GM18499 (cell line): ENCODE data around the gene ZNF385A.

Source experiments
- ATAC-seq: cut with Tn5 transposase; IDR thresholded peaks from one replicate; pipeline ENCODE4 v1.9.1; 2021; ENCODE audit warnings: moderate number of reproducible peaks; ENCODE audit not compliant: insufficient read depth, unreplicated experiment

The ZNF385A gene

DNA sequence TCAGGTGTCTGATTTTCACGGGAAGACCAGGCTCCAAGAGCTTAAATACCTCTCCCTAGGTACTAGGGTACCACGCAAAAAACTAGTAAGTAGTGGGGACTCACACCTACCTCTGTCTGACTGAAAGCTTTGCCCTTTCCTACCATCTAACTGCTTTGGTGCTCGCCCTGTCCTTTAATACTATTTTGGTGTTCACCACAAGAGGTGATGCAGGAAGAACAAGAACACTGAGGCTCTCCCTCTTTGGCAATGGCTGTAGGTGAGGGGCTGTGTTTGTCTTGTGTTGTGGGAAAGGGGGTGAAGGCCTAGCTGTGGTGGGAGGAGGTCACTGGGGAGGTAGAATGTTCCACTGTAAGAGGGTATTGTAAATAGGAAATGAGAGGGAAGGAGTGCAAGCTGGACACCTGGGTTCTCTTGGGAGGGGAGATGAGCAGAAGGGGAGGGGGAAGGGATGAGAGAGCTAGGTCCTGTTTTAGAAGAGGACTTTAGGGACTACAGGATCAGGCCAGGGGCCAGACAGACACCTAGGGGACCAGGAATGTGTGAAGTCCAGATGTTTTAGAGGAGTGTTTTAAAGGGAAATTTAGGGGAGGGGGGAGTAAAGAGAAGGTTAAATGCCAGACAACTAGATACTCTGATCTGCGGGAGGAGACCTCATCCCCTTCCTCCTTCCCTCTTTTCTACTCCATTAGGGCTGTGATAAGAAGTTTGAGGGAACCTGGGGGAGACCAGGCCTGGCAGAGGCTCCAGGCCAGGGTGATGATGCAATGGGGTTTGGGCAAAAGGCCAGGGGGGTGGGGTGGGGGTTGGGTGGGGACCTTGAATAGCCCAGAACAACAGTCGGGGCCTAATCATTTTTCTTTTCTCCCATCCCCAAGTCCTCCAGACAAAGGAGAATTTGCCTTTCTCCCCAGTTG lies 32.4 kb upstream of the ZNF385A start:
- ATAC-seq, result no peak

DNA sequence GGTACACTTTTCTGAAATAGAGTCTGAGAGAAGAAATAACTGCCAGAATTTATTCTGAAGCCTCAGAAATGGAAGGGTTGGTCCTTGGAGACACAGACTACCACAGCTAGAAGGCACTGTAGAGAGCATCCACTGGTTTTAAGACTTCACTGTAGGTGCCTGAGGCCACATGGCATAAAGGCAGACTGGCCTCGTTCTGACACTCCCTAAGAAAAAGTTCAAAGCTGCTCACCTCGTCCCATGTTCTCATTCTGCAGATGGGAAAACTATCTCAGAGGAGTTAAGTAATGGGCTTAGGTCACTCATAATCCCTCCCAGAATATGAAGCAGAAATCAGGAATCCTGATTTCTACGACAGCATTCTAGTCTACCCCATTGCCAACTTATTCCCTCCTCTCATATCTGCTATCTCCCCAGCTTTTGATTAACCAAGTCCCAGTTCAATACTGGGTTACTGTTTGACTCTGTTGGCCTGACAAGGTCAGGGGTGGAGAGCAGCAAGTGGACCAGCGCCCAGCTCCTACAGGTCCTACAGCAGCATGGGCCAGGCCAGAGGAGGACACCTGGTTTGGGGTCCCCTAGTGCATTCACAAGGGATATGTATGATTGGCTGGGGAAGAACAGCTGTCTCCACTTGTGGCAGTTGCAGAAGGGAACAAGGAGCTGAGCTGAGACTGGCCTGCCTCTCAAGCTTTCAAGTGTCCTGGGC lies 30.8 kb upstream of the ZNF385A start:
- no peak for ATAC-seq

DNA sequence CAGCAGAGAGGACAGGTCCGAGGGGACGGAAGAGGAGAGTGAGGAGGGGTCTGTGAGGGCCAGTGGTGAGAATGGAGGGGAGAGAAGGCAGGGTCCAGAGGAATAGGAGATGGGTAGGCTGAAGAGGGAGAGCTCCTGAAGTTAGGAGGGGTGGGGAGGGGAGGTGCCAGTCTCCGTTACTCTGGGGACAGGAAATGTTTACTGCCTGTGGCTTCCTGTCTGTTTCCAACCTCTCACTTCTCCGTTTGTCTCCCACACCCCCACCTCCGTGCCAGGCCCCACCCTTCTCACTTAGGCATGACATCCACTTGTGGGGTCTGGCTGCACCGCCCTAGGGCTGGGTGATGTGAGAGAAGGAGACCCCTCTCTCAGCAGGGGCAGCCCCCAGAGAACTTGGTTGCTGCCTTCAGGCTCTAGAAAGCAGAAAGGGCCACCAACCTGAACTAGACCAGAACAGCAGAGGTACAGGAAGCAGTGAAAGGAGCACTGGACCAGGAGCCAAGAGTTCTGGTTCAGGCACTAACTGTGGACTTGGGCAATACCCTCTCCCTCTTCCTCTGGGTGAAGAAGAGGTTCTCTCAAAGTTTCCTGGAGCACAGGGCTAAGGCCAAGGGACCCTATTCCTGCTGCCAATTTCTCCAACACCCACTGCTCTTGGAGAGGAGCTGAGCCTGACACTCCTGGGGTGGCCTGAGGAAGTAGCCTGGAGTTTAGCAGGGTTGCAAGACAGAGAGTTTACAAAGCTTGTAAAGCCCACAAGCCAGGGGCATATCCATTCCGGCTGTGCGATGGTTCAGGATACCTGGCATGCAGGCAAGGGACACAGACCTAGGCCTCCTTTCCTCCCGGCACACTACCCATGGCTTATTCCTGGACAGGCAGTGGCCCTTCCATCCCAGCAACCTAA lies 29.0 kb upstream of the ZNF385A start:
- ATAC-seq, result no peak

DNA sequence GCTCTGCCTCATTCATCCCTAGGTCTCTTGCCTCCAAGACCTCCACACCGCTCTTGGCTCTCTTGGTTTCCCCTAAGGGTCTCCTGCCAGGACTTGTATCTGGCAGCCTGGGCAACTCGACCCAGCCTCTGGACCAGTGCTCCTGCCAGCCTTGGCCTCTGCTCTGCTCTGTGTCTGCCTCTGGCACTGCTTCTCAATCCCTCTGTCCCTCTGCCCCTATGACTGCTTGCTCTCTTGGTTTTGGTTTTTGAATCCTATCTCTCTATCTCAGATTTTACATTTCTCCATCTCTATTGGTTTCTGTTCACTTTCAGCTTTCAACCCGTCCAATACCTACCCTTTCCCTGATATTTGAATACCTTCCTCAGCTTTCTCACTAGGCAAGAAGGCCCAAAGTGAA lies 28.3 kb upstream of the ZNF385A start:
- no peak for ATAC-seq

DNA sequence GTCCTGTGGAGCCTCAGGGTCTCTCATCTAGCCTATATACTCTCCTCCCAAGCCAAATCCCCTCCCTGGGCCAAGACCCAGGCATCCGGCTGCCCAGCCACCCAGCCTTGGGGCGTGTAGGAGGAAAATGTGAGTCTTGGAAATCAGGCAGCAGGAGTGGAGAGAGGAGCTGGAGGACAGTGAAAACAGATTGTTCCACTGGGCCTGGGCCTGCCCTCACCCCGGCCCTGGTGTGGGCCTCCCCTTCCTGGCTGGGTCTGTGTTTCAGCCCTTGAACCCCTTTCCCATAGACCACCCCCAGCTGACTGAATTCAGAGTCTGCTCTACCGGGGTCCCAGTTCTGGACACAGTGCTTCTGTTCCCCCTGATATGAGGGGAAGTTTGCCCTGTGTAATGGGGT lies 27.8 kb upstream of the ZNF385A start:
- no peak for ATAC-seq

DNA sequence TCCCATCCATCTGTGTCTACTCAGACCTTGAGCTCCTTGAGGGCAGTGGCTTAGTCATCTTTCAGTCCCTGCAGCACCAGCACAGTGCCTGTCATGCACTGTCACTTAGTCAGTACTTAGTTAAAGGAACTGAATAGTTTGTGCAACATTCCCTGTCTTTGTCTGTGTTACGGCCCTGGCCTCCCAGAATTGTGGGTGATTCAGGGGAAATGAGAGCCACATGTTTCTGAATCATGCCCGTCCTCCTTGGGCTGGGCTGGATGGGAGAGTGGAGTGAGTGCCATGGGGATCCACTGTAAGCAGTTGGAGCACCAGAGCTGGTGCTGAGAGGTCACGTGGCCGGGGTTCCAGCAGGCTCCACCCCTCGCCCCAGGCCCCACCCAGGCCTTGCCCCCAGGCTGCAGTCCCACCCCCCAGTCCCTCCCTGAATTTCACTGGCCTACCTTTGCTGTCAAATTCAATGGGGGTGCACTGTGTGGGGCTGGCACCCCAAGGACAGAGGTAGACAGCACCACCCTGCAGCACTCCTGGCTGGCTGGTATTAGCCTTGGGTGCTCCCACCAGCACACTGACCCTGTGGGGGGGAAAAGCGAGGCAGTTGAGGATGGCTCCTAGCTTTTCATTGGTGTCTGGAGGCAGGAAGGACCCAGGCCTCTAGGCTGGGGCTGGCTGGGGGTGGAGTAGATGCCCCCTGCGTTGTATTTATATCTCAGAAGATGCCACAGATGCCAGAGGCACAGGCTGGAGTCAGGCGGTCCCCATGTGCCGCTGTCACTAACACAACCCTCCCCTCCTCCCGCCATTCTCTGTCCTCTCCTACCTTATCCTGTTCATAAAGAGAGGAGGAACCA lies 27.1 kb upstream of the ZNF385A start:
- no peak for ATAC-seq

DNA sequence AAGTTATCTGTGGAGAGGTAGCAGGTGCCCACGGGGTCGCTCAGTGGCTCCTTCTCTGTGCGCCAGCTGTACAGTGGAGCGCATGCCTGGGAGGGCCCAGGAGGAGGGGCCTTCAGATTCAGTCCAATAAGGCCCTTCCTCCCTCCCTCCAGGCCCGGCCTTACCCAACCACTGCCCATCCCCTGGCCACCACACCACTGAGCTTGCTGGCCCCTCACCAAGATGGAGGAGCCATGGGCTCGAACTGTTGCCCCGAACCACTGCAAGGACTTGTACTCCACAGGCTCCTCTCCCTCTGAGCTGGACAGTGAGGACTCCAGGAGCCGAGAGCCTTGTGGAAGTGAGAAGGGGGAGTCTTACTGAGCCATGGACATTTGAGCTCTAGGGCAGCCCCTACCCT lies 24.7 kb upstream of the ZNF385A start:
- ATAC-seq, result no peak

DNA sequence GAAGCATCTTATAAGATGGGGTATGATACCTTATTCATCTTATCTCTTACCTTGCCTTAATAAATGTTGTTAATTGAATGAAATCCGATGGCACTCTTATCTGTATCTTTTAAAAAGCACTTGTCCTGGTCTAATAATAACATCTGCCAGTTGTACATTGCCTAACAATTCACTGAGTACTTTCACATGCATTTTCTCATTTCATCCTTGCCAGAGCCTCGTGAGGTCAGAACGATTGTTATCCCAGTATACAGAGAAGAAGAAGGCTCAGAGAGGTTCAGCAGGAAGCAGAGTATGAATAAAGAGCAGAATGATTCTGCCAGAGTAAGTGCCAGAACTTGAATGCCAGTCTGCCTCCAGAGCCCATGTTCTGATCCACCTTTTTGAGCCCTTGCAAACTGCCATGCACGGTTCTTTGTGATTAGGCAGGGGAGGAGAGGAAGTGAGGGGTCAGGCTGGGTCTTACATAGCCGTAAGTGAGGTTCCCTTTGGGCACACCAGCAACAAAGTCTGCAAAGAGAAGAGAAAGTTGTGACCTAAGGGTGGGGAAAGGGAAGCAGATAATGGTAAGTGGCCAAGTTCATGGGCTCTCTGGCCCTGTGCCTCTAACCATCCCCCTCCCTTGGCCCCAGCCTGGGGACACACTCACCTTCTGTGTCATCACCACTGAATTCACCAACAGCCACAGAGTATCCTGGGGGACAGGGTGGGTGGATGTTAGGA lies 22.8 kb upstream of the ZNF385A start:
- ATAC-seq, result no peak

DNA sequence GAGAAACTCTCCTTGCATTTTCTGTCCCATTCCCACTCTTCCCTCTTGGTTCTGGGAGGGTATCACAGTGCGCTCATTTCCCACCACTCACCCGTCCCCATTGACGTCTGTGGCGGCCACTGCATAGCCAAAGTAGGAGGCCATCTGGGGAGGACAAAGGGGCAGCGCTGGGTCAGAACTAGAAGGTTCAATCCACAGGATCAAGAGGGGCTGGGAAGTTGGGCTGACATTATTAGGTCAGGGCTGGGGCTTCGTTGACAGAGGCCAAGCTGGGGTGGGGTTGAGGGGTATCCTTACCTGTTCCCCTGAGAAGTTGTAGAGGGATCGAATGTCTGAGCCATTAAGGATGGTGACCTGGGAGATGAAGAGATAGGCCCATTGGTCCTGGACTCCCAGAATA lies 21.0 kb upstream of the ZNF385A start:
- ATAC-seq, result no peak

DNA sequence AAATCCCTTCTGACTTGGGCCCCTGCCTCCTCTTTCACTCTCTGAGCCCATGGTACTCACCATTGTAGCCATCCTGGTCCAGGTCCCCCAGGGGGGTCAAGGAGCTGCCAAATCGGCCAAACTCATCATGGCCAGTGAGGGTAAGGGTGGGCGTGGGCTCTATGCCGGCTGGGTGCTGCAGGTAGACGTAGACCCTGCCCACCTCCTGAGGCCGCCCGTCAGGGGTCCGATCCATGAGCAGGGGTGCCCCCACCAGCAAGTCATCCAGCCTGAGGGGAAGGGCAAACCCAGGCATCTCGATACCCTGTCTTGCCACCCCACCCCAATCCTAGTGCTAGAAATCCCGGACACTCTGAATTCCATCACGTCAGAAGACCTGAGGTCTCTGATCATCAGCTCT lies 20.6 kb upstream of the ZNF385A start:
- ATAC-seq, result no peak

DNA sequence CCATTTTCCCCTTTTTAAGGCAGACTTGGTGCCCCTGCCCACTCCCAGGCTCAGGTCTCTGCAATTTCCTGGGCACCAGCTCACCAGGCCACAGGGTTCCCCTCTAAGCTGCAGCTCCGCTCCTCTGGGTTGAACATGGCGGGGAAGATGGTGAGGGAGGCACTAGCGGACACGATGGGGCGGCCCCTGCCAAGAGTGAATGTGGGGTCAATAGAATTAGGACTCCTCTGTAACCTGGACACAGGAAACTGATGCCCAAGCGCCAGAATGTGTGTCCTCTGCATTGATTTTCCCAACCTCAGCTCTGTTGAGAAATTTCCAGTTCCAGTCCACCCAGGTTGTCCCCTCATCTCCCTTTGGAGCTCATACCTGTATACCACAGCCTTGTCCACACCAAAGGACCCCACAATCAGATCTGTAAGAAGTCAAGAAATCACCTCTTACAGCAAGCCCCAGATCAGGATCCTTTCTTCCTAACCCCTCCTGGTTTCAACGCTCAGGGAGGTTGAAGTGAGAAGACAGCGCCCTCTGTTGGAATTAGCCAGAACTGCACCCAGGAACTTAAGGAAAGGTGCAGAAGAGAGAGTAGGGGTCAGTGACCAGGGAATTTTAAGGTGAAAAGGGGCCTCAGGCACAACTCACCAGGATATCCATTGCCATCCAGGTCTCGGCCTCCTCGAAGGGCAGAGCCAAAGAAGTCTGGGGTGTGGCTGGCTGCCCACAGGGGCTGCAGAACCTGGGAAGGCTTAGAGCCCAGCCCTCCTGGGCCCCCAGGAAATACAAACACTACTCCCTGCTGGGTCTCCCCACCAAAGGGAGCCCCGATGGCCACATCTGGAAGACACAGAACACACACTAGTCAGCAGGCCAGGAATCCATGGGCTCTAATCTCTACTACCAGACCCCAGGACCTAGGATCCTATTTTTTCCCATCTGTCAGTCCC lies 19.8 kb upstream of the ZNF385A start:
- no peak for ATAC-seq

DNA sequence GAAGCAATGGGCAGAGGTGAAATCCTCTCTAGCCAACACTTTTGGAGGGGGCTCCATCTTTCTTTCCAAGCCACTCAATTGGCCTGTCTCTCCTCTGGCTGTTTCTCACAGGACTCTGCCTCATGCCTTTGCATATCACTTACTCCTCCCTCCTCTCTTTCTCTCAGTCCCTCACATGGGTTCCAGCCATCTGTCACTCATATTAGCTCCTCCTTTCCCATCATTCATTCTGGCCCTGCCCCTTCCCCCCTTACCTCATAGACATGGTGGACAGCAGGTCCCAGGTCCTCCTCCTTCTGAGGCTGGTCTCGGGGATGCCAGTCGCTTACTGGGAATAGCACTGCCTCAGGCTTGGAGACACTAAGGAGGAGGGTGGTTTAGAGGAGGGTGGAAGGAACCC lies 16.6 kb upstream of the ZNF385A start:
- ATAC-seq, result no peak

DNA sequence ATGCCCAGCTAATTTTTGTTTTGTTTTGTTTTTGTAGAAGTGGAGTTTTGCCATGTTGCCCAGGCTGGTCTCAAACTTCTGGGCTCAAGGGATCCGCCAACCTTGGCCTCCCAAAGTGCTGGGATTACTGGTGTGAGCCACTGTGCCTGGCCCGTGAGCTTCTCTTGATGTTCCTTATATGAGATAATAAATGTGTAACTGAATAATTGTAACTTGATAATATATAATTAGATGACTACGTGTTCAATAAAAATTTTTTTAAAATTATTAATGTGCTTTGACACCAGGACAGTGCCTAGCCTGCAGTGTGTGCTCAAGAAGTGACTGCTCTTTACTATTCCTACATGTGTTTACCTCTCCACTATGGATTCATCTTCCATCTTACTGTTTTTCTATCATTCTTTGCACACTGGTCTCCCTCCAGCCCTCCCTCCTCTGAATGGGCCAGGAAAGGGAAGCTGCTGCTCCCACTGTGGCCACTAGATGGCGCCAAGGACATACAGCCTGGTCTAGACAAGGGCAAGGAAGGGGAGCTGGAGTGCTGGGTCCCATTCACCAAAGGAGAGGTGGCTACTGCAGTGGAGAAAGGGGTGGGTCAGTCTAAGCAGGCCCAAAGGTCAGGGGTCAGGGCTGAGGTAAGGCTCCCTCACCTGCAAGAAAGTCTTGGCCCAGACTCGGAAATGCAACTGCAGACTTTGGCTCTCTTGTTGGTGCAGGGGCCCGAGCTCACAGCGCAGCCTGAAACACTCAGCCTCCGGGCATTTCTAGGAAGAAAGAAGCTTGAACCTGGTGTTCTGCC lies 14.7 kb upstream of the ZNF385A start:
- no peak for ATAC-seq

DNA sequence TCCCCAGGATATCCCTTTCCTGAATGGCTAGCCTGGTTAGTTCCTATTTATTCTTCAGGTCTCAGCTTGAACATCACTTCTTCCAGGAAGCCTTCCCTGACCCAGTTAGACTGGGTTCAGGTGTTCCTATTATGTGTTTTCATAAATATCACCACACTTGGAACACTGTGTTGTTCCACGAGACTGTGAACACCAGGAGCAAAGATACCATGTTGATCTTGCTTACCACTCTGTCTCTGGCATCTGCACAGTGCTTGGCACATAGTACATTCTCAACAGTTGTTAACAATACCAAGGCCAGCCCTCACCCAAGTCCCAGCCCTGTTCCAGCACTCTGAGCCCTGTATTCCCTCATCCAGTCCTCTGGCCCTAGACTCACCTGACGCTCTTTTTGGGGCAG lies 13.7 kb upstream of the ZNF385A start:
- ATAC-seq, result no peak

DNA sequence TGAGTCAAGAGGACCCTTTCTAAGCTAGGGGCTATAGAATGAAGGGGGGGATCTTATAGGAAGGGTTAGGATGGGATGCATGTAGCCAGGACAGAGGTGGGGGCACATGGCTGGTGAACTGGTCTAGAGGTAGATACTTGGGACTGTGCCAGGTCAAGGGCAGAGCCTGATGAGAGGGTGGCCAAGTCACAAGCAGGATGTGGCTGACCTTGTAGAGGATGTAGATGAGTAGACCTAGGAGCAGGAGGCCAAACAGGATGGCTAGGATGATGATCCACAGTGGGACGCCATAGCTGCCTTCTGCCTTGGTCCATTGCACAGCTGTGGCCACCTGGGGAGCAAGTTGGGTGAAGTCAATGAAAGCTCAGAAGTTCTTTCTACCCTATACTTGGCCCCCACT lies 12.6 kb upstream of the ZNF385A start:
- ATAC-seq, result no peak

DNA sequence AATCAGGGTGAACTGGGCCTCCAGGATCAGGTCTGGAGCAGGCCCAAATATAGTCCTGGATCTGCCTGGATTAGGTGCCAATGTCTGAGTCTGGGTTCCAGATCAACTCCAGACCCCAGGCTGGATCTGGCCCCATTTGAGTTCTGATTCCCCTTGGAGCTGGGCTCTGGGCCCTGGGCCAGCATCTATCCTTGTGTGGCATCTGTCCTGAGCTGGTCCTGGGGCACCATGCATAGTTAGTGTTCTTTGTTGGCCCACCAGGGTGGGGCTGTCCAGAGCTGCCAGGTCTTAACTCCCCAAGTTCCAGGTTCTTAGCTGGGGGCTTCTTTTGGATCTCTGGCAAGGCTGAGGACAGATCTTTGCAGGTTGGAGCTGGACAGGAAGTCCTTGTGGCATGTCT lies 11.0 kb upstream of the ZNF385A start:
- ATAC-seq, result no peak

DNA sequence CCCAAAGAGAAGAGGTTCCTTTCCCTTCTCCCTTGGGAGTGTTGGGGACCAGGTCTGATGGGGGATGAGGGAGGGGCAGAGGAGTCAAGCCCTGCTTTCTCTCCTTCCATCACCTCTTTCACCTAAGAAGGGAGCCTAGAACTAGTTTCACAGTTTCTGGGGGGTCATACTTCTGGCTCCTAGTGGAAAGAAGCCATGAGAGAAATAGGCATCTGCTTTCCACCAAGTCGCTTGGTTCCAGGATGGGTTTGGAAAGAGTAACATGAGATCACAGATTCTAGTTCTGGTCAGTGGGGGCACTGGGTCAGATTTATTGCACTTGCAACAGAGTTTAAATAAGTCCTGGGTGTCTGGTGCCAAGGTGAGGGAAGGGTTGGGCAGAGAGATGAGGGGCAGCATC lies 10.5 kb upstream of the ZNF385A start:
- no peak for ATAC-seq
